Astrocyte of the hippocampus (primary cell): ENCODE measurements around the gene CAPZA2.
"Not testable (repeated sequence)": the region's sequence is repeated elsewhere in the genome, so short reads cannot be mapped to it uniquely, and the experiment has no call there.

ENCODE experiments used
- DNase-seq: peaks from one replicate; pipeline ENCODE4 v3.0.0; 2011; ENCODE audit warnings: low read depth, low spot score

Gene CAPZA2

GRCh38 chr7:116953372-116953905 lies 91.1 kb downstream of the CAPZA2 start, which contains the start of gene ST7:
TSS of gene ST7 (plus strand) at chr7:116953501. CDS start at chr7:116953541, 40 bp downstream.
- DNase-seq = peak; percentile 87

- peak; percentile 90 for DNase-seq
These were observed 91.8 kb downstream of the CAPZA2 start for GRCh38 chr7:116953906-116954838.

GRCh38 chr7:116955340-116955739 lies 93.0 kb downstream of the CAPZA2 start:
- peak; percentile 5 for DNase-seq

GRCh38 chr7:116955801-116956476 lies 93.6 kb downstream of the CAPZA2 start:
- peak; percentile 56 for DNase-seq

GRCh38 chr7:116956477-116956804 lies 94.1 kb downstream of the CAPZA2 start:
- no peak for DNase-seq

- DNase-seq = no peak
These were observed 95.5 kb downstream of the CAPZA2 start for GRCh38 chr7:116957874-116958273.

- not testable (repeated sequence) for DNase-seq
These were observed 99.7 kb downstream of the CAPZA2 start for GRCh38 chr7:116961966-116962673.

- no peak for DNase-seq
These were observed 100.8 kb downstream of the CAPZA2 start for GRCh38 chr7:116963234-116963633.

- no peak for DNase-seq
These were observed 104.2 kb downstream of the CAPZA2 start for GRCh38 chr7:116966601-116967000.

- DNase-seq = no peak
These were observed 105.0 kb downstream of the CAPZA2 start for GRCh38 chr7:116967254-116967922.

- no peak for DNase-seq
These were observed 105.6 kb downstream of the CAPZA2 start for GRCh38 chr7:116967983-116968382.

GRCh38 chr7:116968631-116969030 lies 106.2 kb downstream of the CAPZA2 start:
- DNase-seq = no peak

- DNase-seq = peak; percentile 18
These were observed 107.0 kb downstream of the CAPZA2 start for GRCh38 chr7:116969371-116969902.

GRCh38 chr7:116970238-116970910 lies 108.0 kb downstream of the CAPZA2 start:
- no peak for DNase-seq

GRCh38 chr7:116971153-116971552 lies 108.8 kb downstream of the CAPZA2 start:
- not testable (repeated sequence) for DNase-seq
